ENCODE data around the gene MORN5. TPM values are rescaled to one million over a fixed set of nuclear protein-coding genes. Genes with fewer than 3 reads are reported as not detected.

The MORN5 gene
- total and polyA plus RNA-seq, 9 of the 15 experiments (the other 6 are each of a cell fraction or from before 2014, with no cell fraction given): not detected

DNA sequence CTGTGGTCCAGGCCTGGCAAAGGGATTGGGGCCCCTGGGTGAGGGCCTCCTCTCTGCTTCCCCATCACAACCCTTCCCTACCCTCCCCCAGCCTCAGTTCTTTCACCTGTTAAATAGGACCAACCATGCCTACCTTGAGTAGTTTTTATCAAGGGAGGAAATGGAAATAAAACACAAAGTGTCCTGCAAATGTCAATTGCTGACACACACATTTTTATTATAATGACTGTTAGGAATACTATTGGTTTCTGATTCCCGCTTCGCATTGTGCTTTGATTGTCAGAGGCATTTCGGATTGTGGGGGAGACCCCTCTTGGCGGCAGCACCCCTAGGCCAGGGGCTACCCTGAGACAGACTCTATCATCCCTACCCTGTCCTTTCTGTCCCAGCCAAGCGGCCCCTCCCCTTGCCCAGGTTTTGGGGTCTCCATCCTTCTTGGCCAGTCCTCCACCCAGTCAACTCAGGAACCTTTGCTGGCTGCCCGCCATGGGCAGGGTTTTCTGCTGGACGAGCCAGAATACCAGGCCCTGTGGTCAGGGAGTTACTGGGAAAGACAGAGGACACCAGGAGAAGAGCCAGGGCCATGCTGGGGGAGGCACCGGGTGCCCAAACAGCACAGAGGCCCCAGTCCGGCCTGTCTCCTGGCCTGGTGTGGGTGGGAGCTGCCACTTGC is 48.2 kb upstream of the MORN5 start:
- no peaks in the 10 kb centered on the region; the same call in 1 of the 2 replicates for H4K20me1 ChIP-seq (replicated peaks; ENCODE audit: control insufficient read depth, insufficient read depth, low read length)
- H3K4me2 ChIP-seq (ENCODE audit: insufficient read depth, low read length): no peak overlapping the region
- no peaks in the 10 kb centered on the region for H3K9me1 ChIP-seq (ENCODE audit: control insufficient read depth, insufficient read depth, low read length)
- H3K27me3 ChIP-seq (ENCODE audit: control insufficient read depth in 2 of 2, insufficient read depth in 2 of 2, low read length in 2 of 2): peaks cover 0 to 30% of the 10 kb centered on the region in 2 experiments; a peak in 3 of 5 replicates
- H2AFZ ChIP-seq (ENCODE audit: low read depth, low read length): no peak overlapping the region
- FAIRE-seq (no peak), ATAC-seq (no peak), DNase-seq (ENCODE audit: extremely low read depth in 1 of 4, low spot score in 3 of 4) (no peak)
- WGBS (ENCODE audit: insufficient coverage, low coverage, missing lambda C conversion rate): 7% methylated on average over 9 of the region's 9 CpGs
- in situ Hi-C loops (cut with MboI) (no loop called here), intact Hi-C loops (cut with micrococcal nuclease) (no loop called here)
- CTCF ChIA-PET (ENCODE audit: low intra/inter-chr PET ratio): interaction anchor here (0.7 kb wide), 1 partner anchor 106 kb away, joined by 5 read pairs; no protein-coding TSS in a partner anchor
- no peak overlapping the region for H3K4me3 ChIP-seq
- H3K9ac ChIP-seq (ENCODE audit: insufficient read depth in 1 of 2, low read depth in 2 of 2, low read length in 2 of 2): no peak overlapping the region
- BruUV-seq (replicated peaks): no TSS peak
- H3K79me2 ChIP-seq (ENCODE audit: control insufficient read depth, insufficient read depth, low read length): no peaks in the 10 kb centered on the region
- POLR2A ChIA-PET: no interaction called here
- H3K9me3 ChIP-seq (replicated peaks; ENCODE audit: control insufficient read depth, insufficient read depth, low read depth, low read length): no peaks in the 10 kb centered on the region
- H3K4me1 ChIP-seq (replicated peaks in 1 of 2; ENCODE audit: control insufficient read depth in 2 of 2, insufficient read depth in 2 of 2, low read length in 2 of 2): no peaks in the 10 kb centered on the region
- TF ChIP-seq ZNF316 (IDR thresholded peaks at IDR 0.05) (peak; percentile 53), MAFF (IDR thresholded peaks at IDR 0.05; ENCODE audit: low read length) (0 out of 2 replicates have a peak, but pooled peaks have one; percentile 10), HNRNPK (IDR thresholded peaks at IDR 0.05; ENCODE audit: low read depth, low read length, poor library complexity, severe bottlenecking) (no peak), RB1 (IDR thresholded peaks at IDR 0.05; ENCODE audit: low read depth) (no peak)
- no peak overlapping the region for H3K27ac ChIP-seq (ENCODE audit: extremely low read depth, low read depth, low read length)
- no peaks in the 10 kb centered on the region for H3K36me3 ChIP-seq (ENCODE audit: control insufficient read depth, insufficient read depth, low read length)

DNA sequence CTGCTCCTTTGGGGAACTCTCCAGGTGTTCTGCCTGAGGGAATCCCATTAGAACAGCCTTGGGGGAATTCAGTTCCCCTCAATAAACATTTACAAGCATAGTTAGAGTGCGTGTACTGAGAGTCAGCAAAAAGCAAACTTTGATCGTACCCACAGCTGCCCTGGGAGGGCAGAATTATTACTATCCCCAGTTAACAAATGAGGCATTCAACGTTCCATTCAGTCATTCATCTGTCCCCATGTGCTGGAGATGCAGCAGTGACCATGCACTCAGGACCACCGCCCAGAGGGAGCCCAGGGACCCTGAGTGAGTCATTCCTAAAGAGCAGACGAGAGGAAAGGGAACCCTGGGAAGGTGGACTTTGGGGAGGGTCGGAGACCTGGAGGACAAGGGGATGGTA is 47.5 kb upstream of the MORN5 start:
- Histone ChIP-seq H3K9me1 (ENCODE audit: control insufficient read depth, insufficient read depth, low read length) (no peaks in the 10 kb centered on the region), H3K27me3 (ENCODE audit: control insufficient read depth in 2 of 2, insufficient read depth in 2 of 2, low read length in 2 of 2) (peaks cover 0 to 30% of the 10 kb centered on the region in 2 experiments; a peak in 3 of 5 replicates), H3K4me3 (no peak overlapping the region), H3K27ac (ENCODE audit: extremely low read depth, low read depth, low read length) (no peak overlapping the region), H3K4me1 (replicated peaks in 1 of 2; ENCODE audit: control insufficient read depth in 2 of 2, insufficient read depth in 2 of 2, low read length in 2 of 2) (no peaks in the 10 kb centered on the region), H3K4me2 (ENCODE audit: insufficient read depth, low read length) (no peak overlapping the region), H3K36me3 (ENCODE audit: control insufficient read depth, insufficient read depth, low read length) (no peaks in the 10 kb centered on the region), H2AFZ (ENCODE audit: low read depth, low read length) (no peak overlapping the region), H4K20me1 (replicated peaks; ENCODE audit: control insufficient read depth, insufficient read depth, low read length) (no peaks in the 10 kb centered on the region; the same call in 1 of the 2 replicates), H3K79me2 (ENCODE audit: control insufficient read depth, insufficient read depth, low read length) (no peaks in the 10 kb centered on the region), H3K9ac (ENCODE audit: insufficient read depth in 1 of 2, low read depth in 2 of 2, low read length in 2 of 2) (no peak overlapping the region), H3K9me3 (replicated peaks; ENCODE audit: control insufficient read depth, insufficient read depth, low read depth, low read length) (no peaks in the 10 kb centered on the region; the same call in 1 of the 2 replicates)
- FAIRE-seq (no peak), DNase-seq (ENCODE audit: extremely low read depth in 1 of 4, low spot score in 3 of 4) (no peak), ATAC-seq (no peak)
- in situ Hi-C loops (cut with MboI): no loop called here
- POLR2A ChIA-PET: no interaction called here
- TF ChIP-seq, protein P1, sequence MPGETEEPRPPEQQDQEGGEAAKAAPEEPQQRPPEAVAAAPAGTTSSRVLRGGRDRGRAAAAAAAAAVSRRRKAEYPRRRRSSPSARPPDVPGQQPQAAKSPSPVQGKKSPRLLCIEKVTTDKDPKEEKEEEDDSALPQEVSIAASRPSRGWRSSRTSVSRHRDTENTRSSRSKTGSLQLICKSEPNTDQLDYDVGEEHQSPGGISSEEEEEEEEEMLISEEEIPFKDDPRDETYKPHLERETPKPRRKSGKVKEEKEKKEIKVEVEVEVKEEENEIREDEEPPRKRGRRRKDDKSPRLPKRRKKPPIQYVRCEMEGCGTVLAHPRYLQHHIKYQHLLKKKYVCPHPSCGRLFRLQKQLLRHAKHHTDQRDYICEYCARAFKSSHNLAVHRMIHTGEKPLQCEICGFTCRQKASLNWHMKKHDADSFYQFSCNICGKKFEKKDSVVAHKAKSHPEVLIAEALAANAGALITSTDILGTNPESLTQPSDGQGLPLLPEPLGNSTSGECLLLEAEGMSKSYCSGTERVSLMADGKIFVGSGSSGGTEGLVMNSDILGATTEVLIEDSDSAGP (CRISPR knock-in tag; IDR thresholded peaks at IDR 0.05): no peak
- no peak for TF ChIP-seq SAFB (IDR thresholded peaks at IDR 0.05; ENCODE audit: borderline replicate concordance, low read depth, low read length)
- TF ChIP-seq NCOA4 (IDR thresholded peaks at IDR 0.05; ENCODE audit: partially characterized antibody): no peak
- no peak for TF ChIP-seq RBM15 (IDR thresholded peaks at IDR 0.05; ENCODE audit: insufficient read depth, low read length)
- no peak for TF ChIP-seq RNF2 (IDR thresholded peaks at IDR 0.05)
- intact Hi-C loops (cut with micrococcal nuclease): no loop called here
- 9% methylated on average over 6 of the region's 6 CpGs for WGBS (ENCODE audit: insufficient coverage, low coverage, missing lambda C conversion rate)
- CTCF ChIA-PET (ENCODE audit: low intra/inter-chr PET ratio): no interaction called here
- no TSS peak for BruUV-seq (replicated peaks)

Measured in K562 (cell line).